GM12801 (cell line): ENCODE data around the gene AOPEP.

Source experiments
- CTCF ChIP-seq: IDR thresholded peaks from one replicate; pipeline ENCODE4 v1.5.1; 2011; ENCODE audit warnings: control low read depth; ENCODE audit not compliant: insufficient read length; ENCODE audit errors: extremely low read depth

Gene AOPEP

DNA sequence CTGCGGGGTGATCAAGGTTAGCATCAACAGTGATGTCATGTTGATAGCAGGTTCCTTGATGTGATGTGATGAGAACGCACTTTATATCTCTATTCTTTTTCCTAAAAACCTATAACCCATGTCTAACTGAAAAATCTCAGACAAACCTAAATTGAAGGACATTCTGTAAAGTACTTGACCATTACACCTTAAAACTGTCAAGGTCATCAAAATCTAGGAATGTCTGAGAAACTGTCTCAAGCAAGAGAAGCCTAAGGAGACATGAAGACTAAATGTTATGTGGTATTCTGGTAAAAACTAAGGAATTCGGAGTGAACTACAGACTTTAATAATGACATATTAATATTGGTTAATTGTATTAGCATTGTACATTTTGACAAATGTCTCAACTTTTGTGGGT, 170.0 kb downstream of the AOPEP start:
- TF ChIP-seq CTCF = no peak

GRCh38 chr9:94899464-94900221, 173.1 kb downstream of the AOPEP start:
- no peak for TF ChIP-seq CTCF

GRCh38 chr9:94900222-94901018, 173.9 kb downstream of the AOPEP start:
- TF ChIP-seq CTCF = no peak

- TF ChIP-seq CTCF = no peak
These were observed 174.5 kb downstream of the AOPEP start for GRCh38 chr9:94901019-94901363.

DNA sequence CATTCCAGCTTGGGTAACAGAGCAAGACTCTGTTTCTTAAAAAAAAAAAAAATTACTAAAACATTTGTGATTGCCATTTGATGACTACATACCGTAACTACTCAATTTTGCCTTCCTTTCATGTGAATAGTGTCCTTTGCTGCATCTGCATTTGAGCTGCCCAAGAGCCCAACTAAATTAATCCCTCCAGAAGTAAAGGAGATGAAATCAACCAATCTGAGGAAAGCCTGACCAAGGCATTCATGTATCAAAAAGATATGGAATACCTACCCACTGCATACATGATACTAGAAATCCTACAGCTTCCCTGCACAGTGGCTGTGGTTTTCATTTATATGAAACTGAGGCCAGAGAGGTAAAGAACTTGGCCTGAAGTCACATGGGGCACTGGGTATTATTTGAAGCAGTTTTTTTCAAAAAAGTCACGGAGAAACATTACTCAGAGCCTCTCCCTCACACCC, 177.5 kb downstream of the AOPEP start:
- no peak for TF ChIP-seq CTCF

DNA sequence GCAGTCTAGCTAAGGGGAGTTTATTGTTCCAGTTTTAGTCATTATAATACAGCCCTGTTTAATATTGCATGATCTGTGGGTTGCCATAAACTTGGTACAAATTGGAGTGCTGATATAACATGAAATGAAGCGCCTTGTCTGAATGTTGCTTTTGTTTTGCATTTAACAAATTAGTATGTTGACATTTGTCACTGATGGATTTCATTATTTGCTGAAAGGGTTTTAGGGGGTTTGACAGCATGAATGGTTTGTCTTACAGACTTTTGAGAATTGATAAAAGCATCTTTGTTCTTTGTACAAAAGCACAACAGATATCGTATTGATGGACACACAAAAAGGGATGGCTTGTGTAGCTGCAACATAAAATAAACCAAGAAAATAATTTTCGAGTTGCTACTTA, 178.3 kb downstream of the AOPEP start:
- TF ChIP-seq CTCF = no peak

DNA sequence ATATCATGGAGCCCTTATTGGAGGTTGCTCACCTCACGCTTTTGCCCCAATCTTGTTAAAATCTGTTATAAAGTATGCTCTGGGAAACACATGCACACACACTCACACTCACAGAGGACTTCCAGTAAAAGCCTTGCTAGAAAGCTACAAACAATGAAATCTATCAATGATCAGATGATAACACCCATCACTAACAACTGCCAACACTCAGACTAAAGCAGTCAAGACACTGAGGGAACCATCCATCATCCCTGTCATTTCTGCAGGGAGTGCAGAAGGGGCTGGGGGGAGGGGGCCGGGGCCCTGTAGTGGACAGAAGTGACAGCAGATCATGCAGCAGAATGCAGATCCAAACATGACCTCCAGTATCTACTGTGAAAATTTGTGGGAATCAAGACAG, 179.1 kb downstream of the AOPEP start:
- no peak for TF ChIP-seq CTCF
